Calu3 (cell line): ENCODE data around the gene DBI. TPM values are rescaled to one million over a fixed set of nuclear protein-coding genes. Genes with fewer than 3 reads are reported as not detected.

Experiments
- Bru-seq: library from RNA; stranded (reverse); fragments of 400-500 nt; gene quantifications from one replicate; lab custom pipeline; 2021; lab: Mats Ljungman, UMichigan
- BruChase-seq, 2 experiments: library from RNA; stranded (reverse); fragments of 400-500 nt; gene quantifications; one replicate each; lab custom pipeline; 2021; lab: Mats Ljungman, UMichigan
- BruUV-seq: library from RNA; stranded (reverse); fragments of 400-500 nt; replicated peaks from 2 replicates; lab custom pipeline; 2021; lab: Mats Ljungman, UMichigan
- CTCF ChIA-PET: fragments of 300-600 bp; sonication (Branson Sonifier 250); formaldehyde crosslinking; loops from one replicate; lab custom pipeline; 2022; ENCODE audit warnings: antibody characterized with exemption; lab: Charles Lee
- DNase-seq: peaks from one replicate; pipeline ENCODE4 v3.0.0; 2022
- H3K27ac Mint-ChIP-seq: one replicate; pipeline ENCODE4 v1.8.0; 2022; ENCODE audit warnings: mixed read lengths; ENCODE audit not compliant: unreplicated experiment
- H3K27me3 Mint-ChIP-seq: one replicate; pipeline ENCODE4 v1.8.0; 2022; ENCODE audit warnings: mixed read lengths; ENCODE audit not compliant: unreplicated experiment
- H3K36me3 Mint-ChIP-seq: one replicate; pipeline ENCODE4 v1.8.0; 2022; ENCODE audit warnings: mild to moderate bottlenecking, moderate library complexity, mixed read lengths; ENCODE audit not compliant: insufficient read depth, unreplicated experiment
- H3K4me1 Mint-ChIP-seq: one replicate; pipeline ENCODE4 v1.8.0; 2022; ENCODE audit warnings: mild to moderate bottlenecking, low read depth, mixed read lengths; ENCODE audit not compliant: unreplicated experiment
- H3K4me3 Mint-ChIP-seq: one replicate; pipeline ENCODE4 v1.8.0; 2022; ENCODE audit warnings: mild to moderate bottlenecking, low read depth, moderate library complexity, mixed read lengths; ENCODE audit not compliant: unreplicated experiment
- H3K9me3 Mint-ChIP-seq: one replicate; pipeline ENCODE4 v1.8.0; 2022; ENCODE audit warnings: low read depth, mixed read lengths; ENCODE audit not compliant: unreplicated experiment
- CTCF ChIP-seq: fragments of 200-600 bp; IDR thresholded peaks from one replicate; pipeline ENCODE4 v1.8.0; 2022; ENCODE audit warnings: antibody characterized with exemption; ENCODE audit not compliant: unreplicated experiment
- intact Hi-C: fragments of 100-400 bp; cut with micrococcal nuclease; formaldehyde crosslinking; loops from one replicate; pipeline ENCODE4 v1.10.0; 2022; ENCODE audit not compliant: unreplicated experiment
- long read RNA-seq: library from polyadenylated mRNA; stranded (forward); transcript quantifications from one replicate; pipeline ENCODE4 v2.0.0, GENCODE V29; 2022
- total RNA-seq: library from RNA; stranded (reverse); gene quantifications from 2 replicates; pipeline ENCODE4 v1.2.3, GENCODE V29; 2022

Gene DBI
- total RNA-seq (185 and 222 TPM in 2 replicates), Bru-seq, nascent RNA (percentile 84 among the genes with signal in this experiment), BruChase-seq, experiment 1, labeled RNA remaining after a 6-hour chase (percentile 94 among the genes with signal in this experiment), BruChase-seq, experiment 2, labeled RNA remaining after a 2-hour chase (percentile 82 among the genes with signal in this experiment)
- long read RNA-seq, transcript DBI-201 (5 exons, 714 nt), result minor isoform, 5 of 569 reads
- long read RNA-seq, transcript DBI-202 (4 exons, 637 nt), result major isoform, 549 of 569 reads
- long read RNA-seq, partial matches to known transcripts, result 3 of 569 reads
- long read RNA-seq, other reads (novel, unspliced or antisense), result 8 of 569 reads

- CTCF ChIA-PET, result interaction anchor here (0.6 to 1.4 kb wide), 4 partner anchors 13 to 124 kb away, joined by 3 to 5 read pairs (median 3); no protein-coding TSS in a partner anchor
- Mint-ChIP-seq H3K4me1 (peaks cover 23% of the 10 kb centered on the region), H3K27ac (peak within 1 kb of the TSS; percentile 87), H3K36me3 (peaks cover 42% of the 10 kb centered on the region), H3K27me3 (no peaks in the 10 kb centered on the region), H3K9me3 (no peaks in the 10 kb centered on the region), H3K4me3 (peak within 1 kb of the TSS; percentile 60)
- peak; percentile 97 for DNase-seq
- intact Hi-C loops, result no loop called here
- no TSS peak for BruUV-seq
- no peak for TF ChIP-seq CTCF
These were observed at the start of gene DBI, which contains the start of gene C2orf76 for GRCh38 chr2:119366649-119367471. DBI (plus strand) TSS chr2:119366977; CDS start chr2:119367052, 75 bp downstream. C2orf76 (minus strand) TSS chr2:119366834; CDS start chr2:119339959, 26,875 bp downstream.

GRCh38 chr2:119317554-119317953, 49.2 kb upstream of the DBI start:
- no TSS peak for BruUV-seq
- DNase-seq, result no peak
- intact Hi-C loops, result no loop called here
- no peak overlapping the region for H3K27ac Mint-ChIP-seq
- TF ChIP-seq CTCF, result no peak
- CTCF ChIA-PET, result no interaction called here
- no peaks in the 10 kb centered on the region for H3K27me3 Mint-ChIP-seq
- peaks cover 2% of the 10 kb centered on the region for H3K9me3 Mint-ChIP-seq
- H3K36me3 Mint-ChIP-seq, result no peaks in the 10 kb centered on the region
- peaks cover 20% of the 10 kb centered on the region for H3K4me1 Mint-ChIP-seq
- no peak overlapping the region for H3K4me3 Mint-ChIP-seq

DNA sequence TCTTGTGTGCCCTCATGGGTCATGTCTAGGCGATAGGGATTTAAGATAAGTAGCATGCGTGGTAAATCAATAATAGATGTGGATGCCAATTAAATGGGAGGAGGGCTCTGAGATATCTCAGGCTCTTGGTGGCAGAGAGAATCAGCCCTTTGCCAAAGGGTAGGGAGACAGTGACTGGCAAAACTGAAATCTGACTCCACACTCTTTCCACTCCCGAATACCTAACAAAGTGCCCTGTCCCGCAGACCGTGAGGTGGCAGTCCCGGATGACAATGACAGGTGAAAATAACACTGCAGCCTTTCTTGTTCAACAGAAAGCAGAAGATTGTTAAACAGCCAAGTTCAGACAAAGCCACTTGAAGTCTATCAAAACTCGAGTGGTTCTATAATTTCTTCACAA, 47.2 kb upstream of the DBI start:
- Mint-ChIP-seq H3K9me3 (no peaks in the 10 kb centered on the region), H3K4me1 (peaks cover 20% of the 10 kb centered on the region), H3K27me3 (no peaks in the 10 kb centered on the region), H3K27ac (no peak overlapping the region), H3K4me3 (no peak overlapping the region), H3K36me3 (no peaks in the 10 kb centered on the region)
- TF ChIP-seq CTCF, result no peak
- intact Hi-C loops, result no loop called here
- no TSS peak for BruUV-seq
- CTCF ChIA-PET, result no interaction called here
- DNase-seq, result no peak

- no peak for TF ChIP-seq CTCF
- no TSS peak for BruUV-seq
- H3K4me1 Mint-ChIP-seq, result peaks cover 9% of the 10 kb centered on the region
- CTCF ChIA-PET, result no interaction called here
- no peak for DNase-seq
- H3K27me3 Mint-ChIP-seq, result no peaks in the 10 kb centered on the region
- H3K9me3 Mint-ChIP-seq, result no peaks in the 10 kb centered on the region
- H3K27ac Mint-ChIP-seq, result no peak overlapping the region
- no peaks in the 10 kb centered on the region for H3K36me3 Mint-ChIP-seq
- no peak overlapping the region for H3K4me3 Mint-ChIP-seq
- intact Hi-C loops, result no loop called here
These were observed 43.3 kb upstream of the DBI start for GRCh38 chr2:119323459-119323858.
